ENCODE data around the gene DNMT3A.

Gene DNMT3A

GRCh38 chr2:25293145-25293544 lies 48.6 kb downstream of the DNMT3A start:
- DNase-seq: no peak

GRCh38 chr2:25292408-25292807 lies 49.3 kb downstream of the DNMT3A start:
- no peak overlapping the region for H3K4ac ChIP-seq (ENCODE audit: low read depth in 1 of 2, low read length in 2 of 2)
- no peak overlapping the region for H3K27ac ChIP-seq (ENCODE audit: low read length, poor library complexity, severe bottlenecking)
- 99% methylated on average over 4 of the region's 4 CpGs for WGBS

More at GRCh38 chr2:25293145-25293544, 48.6 kb downstream of the DNMT3A start:
- Histone ChIP-seq H3K18ac (ENCODE audit: low read depth in 1 of 2, low read length in 2 of 2) (no peak overlapping the region), H3K9ac (ENCODE audit: low read length) (no peak overlapping the region), H2BK15ac (ENCODE audit: low read depth, poor library complexity, severe bottlenecking) (no peak overlapping the region), H2AK5ac (ENCODE audit: low read length, severe bottlenecking) (no peak overlapping the region), H3K14ac (ENCODE audit: low read length in 2 of 2) (no peak overlapping the region), H3K4me2 (ENCODE audit: low read length, poor library complexity, severe bottlenecking) (no peak overlapping the region), H2BK12ac (ENCODE audit: low read length in 2 of 2) (no peak overlapping the region), H3K27ac (ENCODE audit: low read length, poor library complexity, severe bottlenecking) (no peak overlapping the region), H3K27me3 (ENCODE audit: control insufficient read depth in 1 of 2, insufficient read depth in 1 of 2, low read length in 2 of 2) (no peaks in the 10 kb centered on the region), H3K9me3 (ENCODE audit: control insufficient read depth, low read length) (no peaks in the 10 kb centered on the region), H3K79me1 (replicated peaks; ENCODE audit: low read length, poor library complexity, severe bottlenecking) (peaks cover 3% of the 10 kb centered on the region), H2BK120ac (ENCODE audit: low read depth, low read length) (no peak overlapping the region), H4K91ac (ENCODE audit: low read length) (no peak overlapping the region), H3K4ac (ENCODE audit: low read depth in 1 of 2, low read length in 2 of 2) (no peak overlapping the region), H3K36me3 (ENCODE audit: control insufficient read depth in 1 of 2, insufficient read depth in 2 of 2, low read depth in 1 of 2, low read length in 2 of 2) (peaks cover 14 to 33% of the 10 kb centered on the region in 2 experiments), H3K4me3 (ENCODE audit: insufficient read depth in 1 of 2, low read depth in 1 of 2, low read length in 2 of 2) (no peak overlapping the region), H2AFZ (ENCODE audit: low read depth, low read length) (no peak overlapping the region), H2BK5ac (ENCODE audit: low read depth, low read length, poor library complexity, severe bottlenecking) (no peak overlapping the region), H3K23ac (ENCODE audit: low read length in 2 of 2) (no peak overlapping the region), H4K8ac (ENCODE audit: low read length) (no peak overlapping the region), H3K4me1 (ENCODE audit: control insufficient read depth, insufficient read depth, low read depth, low read length) (peaks cover 25% of the 10 kb centered on the region)
- 93% methylated on average over 7 of the region's 7 CpGs for WGBS

GRCh38 chr2:25290811-25291495 lies 50.8 kb downstream of the DNMT3A start:
- H2BK5ac ChIP-seq (ENCODE audit: low read depth, low read length, poor library complexity, severe bottlenecking): no peak overlapping the region
- H2BK15ac ChIP-seq (ENCODE audit: low read depth, poor library complexity, severe bottlenecking): no peak overlapping the region
- no peak overlapping the region for H2AFZ ChIP-seq (ENCODE audit: low read depth, low read length)
- H4K8ac ChIP-seq (ENCODE audit: low read length): no peak overlapping the region
- no peak overlapping the region for H3K4me3 ChIP-seq (ENCODE audit: insufficient read depth in 1 of 2, low read depth in 1 of 2, low read length in 2 of 2)
- DNase-seq: no peak
- peaks cover 0 to 17% of the 10 kb centered on the region in 2 experiments for H3K36me3 ChIP-seq (ENCODE audit: control insufficient read depth in 1 of 2, insufficient read depth in 2 of 2, low read depth in 1 of 2, low read length in 2 of 2)
- H3K4me2 ChIP-seq (ENCODE audit: low read length, poor library complexity, severe bottlenecking): no peak overlapping the region
- no peak overlapping the region for H3K14ac ChIP-seq (ENCODE audit: low read length in 2 of 2)
- H3K23ac ChIP-seq (ENCODE audit: low read length in 2 of 2): no peak overlapping the region
- no peak overlapping the region for H3K4ac ChIP-seq (ENCODE audit: low read depth in 1 of 2, low read length in 2 of 2)
- no peak overlapping the region for H3K27ac ChIP-seq (ENCODE audit: low read length, poor library complexity, severe bottlenecking)
- no peak overlapping the region for H3K18ac ChIP-seq (ENCODE audit: low read depth in 1 of 2, low read length in 2 of 2)
- H3K4me1 ChIP-seq (ENCODE audit: control insufficient read depth, insufficient read depth, low read depth, low read length): peaks cover 29% of the 10 kb centered on the region
- no peak overlapping the region for H2BK120ac ChIP-seq (ENCODE audit: low read depth, low read length)
- peaks cover 3% of the 10 kb centered on the region for H3K79me1 ChIP-seq (replicated peaks; ENCODE audit: low read length, poor library complexity, severe bottlenecking)
- no peak overlapping the region for H4K91ac ChIP-seq (ENCODE audit: low read length)
- H2BK12ac ChIP-seq (ENCODE audit: low read length in 2 of 2): no peak overlapping the region
- no peaks in the 10 kb centered on the region for H3K27me3 ChIP-seq (ENCODE audit: control insufficient read depth in 1 of 2, insufficient read depth in 1 of 2, low read length in 2 of 2)
- 94% methylated on average over 19 of the region's 19 CpGs for WGBS
- H3K9me3 ChIP-seq (ENCODE audit: control insufficient read depth, low read length): no peaks in the 10 kb centered on the region
- H3K9ac ChIP-seq (ENCODE audit: low read length): no peak overlapping the region
- no peak overlapping the region for H2AK5ac ChIP-seq (ENCODE audit: low read length, severe bottlenecking)

More at GRCh38 chr2:25292408-25292807, 49.3 kb downstream of the DNMT3A start:
- H2BK120ac ChIP-seq (ENCODE audit: low read depth, low read length): no peak overlapping the region
- H3K18ac ChIP-seq (ENCODE audit: low read depth in 1 of 2, low read length in 2 of 2): no peak overlapping the region
- H2BK12ac ChIP-seq (ENCODE audit: low read length in 2 of 2): no peak overlapping the region
- no peak overlapping the region for H4K91ac ChIP-seq (ENCODE audit: low read length)
- peaks cover 25% of the 10 kb centered on the region for H3K4me1 ChIP-seq (ENCODE audit: control insufficient read depth, insufficient read depth, low read depth, low read length)
- H2BK15ac ChIP-seq (ENCODE audit: low read depth, poor library complexity, severe bottlenecking): no peak overlapping the region
- no peak overlapping the region for H4K8ac ChIP-seq (ENCODE audit: low read length)
- no peak overlapping the region for H3K9ac ChIP-seq (ENCODE audit: low read length)
- no peak for DNase-seq
- no peak overlapping the region for H3K4me3 ChIP-seq (ENCODE audit: insufficient read depth in 1 of 2, low read depth in 1 of 2, low read length in 2 of 2)
- H2AK5ac ChIP-seq (ENCODE audit: low read length, severe bottlenecking): no peak overlapping the region
- no peaks in the 10 kb centered on the region for H3K27me3 ChIP-seq (ENCODE audit: control insufficient read depth in 1 of 2, insufficient read depth in 1 of 2, low read length in 2 of 2)
- no peak overlapping the region for H2AFZ ChIP-seq (ENCODE audit: low read depth, low read length)
- H3K79me1 ChIP-seq (replicated peaks; ENCODE audit: low read length, poor library complexity, severe bottlenecking): peaks cover 3% of the 10 kb centered on the region
- no peak overlapping the region for H2BK5ac ChIP-seq (ENCODE audit: low read depth, low read length, poor library complexity, severe bottlenecking)
- H3K36me3 ChIP-seq (ENCODE audit: control insufficient read depth in 1 of 2, insufficient read depth in 2 of 2, low read depth in 1 of 2, low read length in 2 of 2): peaks cover 9 to 29% of the 10 kb centered on the region in 2 experiments
- H3K4me2 ChIP-seq (ENCODE audit: low read length, poor library complexity, severe bottlenecking): no peak overlapping the region
- no peak overlapping the region for H3K14ac ChIP-seq (ENCODE audit: low read length in 2 of 2)
- no peak overlapping the region for H3K23ac ChIP-seq (ENCODE audit: low read length in 2 of 2)
- no peaks in the 10 kb centered on the region for H3K9me3 ChIP-seq (ENCODE audit: control insufficient read depth, low read length)

- Histone ChIP-seq H3K27ac (ENCODE audit: low read length, poor library complexity, severe bottlenecking) (no peak overlapping the region), H2AFZ (ENCODE audit: low read depth, low read length) (no peak overlapping the region), H3K4me3 (ENCODE audit: insufficient read depth in 1 of 2, low read depth in 1 of 2, low read length in 2 of 2) (no peak overlapping the region), H4K8ac (ENCODE audit: low read length) (no peak overlapping the region), H3K23ac (ENCODE audit: low read length in 2 of 2) (no peak overlapping the region), H3K9ac (ENCODE audit: low read length) (no peak overlapping the region), H3K4me1 (ENCODE audit: control insufficient read depth, insufficient read depth, low read depth, low read length) (peaks cover 13% of the 10 kb centered on the region), H3K4me2 (ENCODE audit: low read length, poor library complexity, severe bottlenecking) (no peak overlapping the region), H4K91ac (ENCODE audit: low read length) (no peak overlapping the region), H3K9me3 (ENCODE audit: control insufficient read depth, low read length) (no peaks in the 10 kb centered on the region), H3K79me1 (replicated peaks; ENCODE audit: low read length, poor library complexity, severe bottlenecking) (no peaks in the 10 kb centered on the region), H3K14ac (ENCODE audit: low read length in 2 of 2) (no peak overlapping the region), H3K4ac (ENCODE audit: low read depth in 1 of 2, low read length in 2 of 2) (no peak overlapping the region), H2BK15ac (ENCODE audit: low read depth, poor library complexity, severe bottlenecking) (no peak overlapping the region), H3K36me3 (ENCODE audit: control insufficient read depth in 1 of 2, insufficient read depth in 2 of 2, low read depth in 1 of 2, low read length in 2 of 2) (peaks cover 9 to 28% of the 10 kb centered on the region in 2 experiments), H2AK5ac (ENCODE audit: low read length, severe bottlenecking) (no peak overlapping the region), H3K18ac (ENCODE audit: low read depth in 1 of 2, low read length in 2 of 2) (no peak overlapping the region), H2BK5ac (ENCODE audit: low read depth, low read length, poor library complexity, severe bottlenecking) (no peak overlapping the region), H2BK12ac (ENCODE audit: low read length in 2 of 2) (no peak overlapping the region), H3K27me3 (ENCODE audit: control insufficient read depth in 1 of 2, insufficient read depth in 1 of 2, low read length in 2 of 2) (no peaks in the 10 kb centered on the region), H2BK120ac (ENCODE audit: low read depth, low read length) (no peak overlapping the region)
- 90% methylated on average over 10 of the region's 11 CpGs for WGBS
- DNase-seq: no peak
Measured at GRCh38 chr2:25286723-25287483, 54.8 kb downstream of the DNMT3A start.
